Measurements from ENCODE around the gene SLC44A1.

Gene SLC44A1

GRCh38 chr9:105275938-105276337 is 31.5 kb downstream of the SLC44A1 start:
- no peak for DNase-seq

- no peak for DNase-seq
Observed at GRCh38 chr9:105278751-105279150, 34.3 kb downstream of the SLC44A1 start.

DNA sequence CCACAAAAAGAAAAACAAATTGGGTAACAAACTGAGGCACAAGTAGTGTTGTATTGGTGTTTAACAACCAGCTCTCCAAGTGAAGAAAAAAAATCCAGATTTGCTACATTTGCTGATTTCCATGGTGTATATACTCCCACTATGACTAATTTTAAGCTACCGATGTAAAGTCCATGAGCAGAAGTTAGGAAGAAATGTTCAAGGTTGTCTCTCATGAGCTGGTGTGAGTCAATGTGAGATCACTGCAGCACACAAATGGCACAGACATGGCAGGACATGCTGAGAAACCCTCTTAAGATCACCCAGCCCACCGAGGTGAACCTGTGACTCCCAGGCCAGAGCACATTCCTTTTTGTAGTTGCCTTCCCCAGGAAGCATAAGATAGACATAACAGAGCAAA is 36.2 kb downstream of the SLC44A1 start:
- no peak for DNase-seq

- DNase-seq: no peak
Observed at GRCh38 chr9:105281272-105281671, 36.8 kb downstream of the SLC44A1 start.

GRCh38 chr9:105281926-105282325 is 37.5 kb downstream of the SLC44A1 start:
- no peak for DNase-seq

DNA sequence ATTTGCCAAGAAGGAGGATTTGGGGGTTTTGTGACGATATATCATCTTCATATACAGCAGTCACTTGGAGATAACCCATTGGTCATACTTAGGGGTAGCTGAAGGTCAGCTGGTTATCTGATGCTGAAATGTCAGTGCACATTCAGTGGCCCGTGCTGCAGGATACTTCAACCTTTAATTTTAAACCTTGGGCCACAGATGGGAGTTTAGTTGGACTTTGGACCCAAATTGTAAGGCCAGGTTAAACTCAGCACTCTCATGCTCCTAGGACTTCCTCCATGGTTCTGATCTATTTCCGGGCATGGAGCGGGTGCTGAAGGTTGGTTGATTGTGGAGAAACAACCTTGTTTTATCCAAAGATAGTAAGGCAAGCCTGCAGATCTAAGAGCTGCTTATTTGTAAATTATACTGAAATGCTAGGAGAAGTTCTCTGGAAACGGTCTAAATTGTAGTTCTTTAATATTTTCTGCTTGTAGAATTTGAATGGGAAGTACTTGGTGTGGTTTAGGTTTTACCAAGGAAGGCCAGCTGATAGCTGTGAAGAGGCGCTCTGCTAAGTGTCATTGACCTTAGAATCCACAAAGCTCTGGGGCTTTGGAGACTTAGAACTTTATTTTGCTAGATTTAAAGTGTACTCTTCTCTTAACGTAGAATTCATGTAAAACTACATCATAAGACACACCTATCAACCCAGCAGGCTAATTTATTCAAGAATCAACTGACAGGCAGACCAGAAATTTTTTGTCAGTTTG is 38.6 kb downstream of the SLC44A1 start:
- DNase-seq: no peak

GRCh38 chr9:105283795-105284194 is 39.3 kb downstream of the SLC44A1 start:
- DNase-seq: no peak

DNA sequence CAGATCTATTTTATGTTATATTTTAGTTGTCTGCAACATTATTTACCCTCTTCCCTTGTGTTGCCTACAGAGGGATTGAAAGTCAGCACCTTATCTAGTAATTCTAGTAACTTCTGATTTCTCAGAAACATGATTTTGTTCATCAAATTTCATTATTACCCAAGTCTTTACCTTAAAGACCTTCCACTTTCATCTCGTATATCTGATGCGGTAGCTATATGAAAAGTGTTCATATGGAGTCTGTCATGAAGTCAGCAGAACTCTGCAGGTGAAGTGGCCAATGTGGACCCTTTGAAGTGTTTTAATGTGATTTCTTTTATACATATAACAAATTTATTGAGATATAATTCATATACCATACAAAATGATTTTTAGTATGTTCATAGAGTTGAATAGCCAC is 40.0 kb downstream of the SLC44A1 start:
- no peak for DNase-seq

GRCh38 chr9:105286098-105286497 is 41.6 kb downstream of the SLC44A1 start:
- DNase-seq: no peak

DNA sequence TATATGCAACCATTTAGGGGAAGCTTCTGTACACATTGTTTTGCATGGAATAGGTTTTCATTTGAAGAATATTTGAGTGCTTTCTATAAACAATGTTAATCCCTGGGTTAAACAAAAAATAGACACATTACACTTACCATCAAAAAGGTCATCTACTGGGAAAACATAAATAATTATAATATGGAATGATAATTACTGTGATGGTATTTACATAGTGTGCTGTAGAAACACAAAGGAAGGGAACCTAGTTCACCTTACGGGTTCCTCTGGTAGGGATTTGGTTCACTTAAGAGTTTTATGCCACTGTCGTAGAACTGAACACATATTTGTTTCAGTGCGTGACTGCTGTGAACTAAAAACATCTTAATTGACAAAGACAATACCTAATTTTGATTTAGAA is 44.9 kb downstream of the SLC44A1 start:
- DNase-seq: no peak

DNA sequence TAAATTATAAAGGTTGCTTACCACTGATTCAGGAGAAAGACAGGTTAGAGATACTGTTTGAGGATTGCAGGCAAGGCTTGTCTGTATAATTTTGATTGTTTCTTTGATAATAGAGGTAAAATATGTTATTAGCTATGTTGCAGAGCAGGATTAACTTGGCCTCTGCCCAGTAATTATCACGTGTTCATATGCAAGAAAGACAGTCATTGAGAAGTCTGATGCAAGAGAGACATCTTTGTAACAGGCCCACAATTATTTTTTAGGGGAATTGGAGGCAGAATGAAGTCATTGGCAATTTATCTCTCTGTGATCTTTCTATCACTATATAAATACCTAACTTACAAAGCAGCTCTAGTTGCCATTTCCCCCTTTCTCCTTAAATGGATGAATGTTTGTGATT is 46.0 kb downstream of the SLC44A1 start:
- DNase-seq: no peak

DNA sequence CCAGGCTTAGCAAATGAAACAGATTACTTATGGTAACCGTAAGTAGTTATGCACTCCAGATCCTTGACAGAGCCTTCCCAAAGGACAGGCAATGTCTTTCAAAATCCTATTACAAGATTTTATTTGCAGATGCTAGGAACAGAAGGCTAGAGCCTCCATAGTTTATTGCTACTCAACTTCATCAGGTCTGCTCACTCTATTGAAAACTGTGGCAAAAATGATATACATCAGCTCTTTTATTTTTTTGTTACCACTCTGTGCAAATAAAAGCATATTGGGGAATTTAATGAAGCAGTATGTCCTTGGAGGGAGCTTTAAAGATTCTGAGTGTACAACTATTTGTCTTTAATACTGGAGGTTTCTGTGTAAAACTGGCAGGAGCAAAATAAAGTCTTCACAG is 46.5 kb downstream of the SLC44A1 start:
- no peak for DNase-seq

- DNase-seq: no peak
Observed at GRCh38 chr9:105291422-105291859, 47.0 kb downstream of the SLC44A1 start.

DNA sequence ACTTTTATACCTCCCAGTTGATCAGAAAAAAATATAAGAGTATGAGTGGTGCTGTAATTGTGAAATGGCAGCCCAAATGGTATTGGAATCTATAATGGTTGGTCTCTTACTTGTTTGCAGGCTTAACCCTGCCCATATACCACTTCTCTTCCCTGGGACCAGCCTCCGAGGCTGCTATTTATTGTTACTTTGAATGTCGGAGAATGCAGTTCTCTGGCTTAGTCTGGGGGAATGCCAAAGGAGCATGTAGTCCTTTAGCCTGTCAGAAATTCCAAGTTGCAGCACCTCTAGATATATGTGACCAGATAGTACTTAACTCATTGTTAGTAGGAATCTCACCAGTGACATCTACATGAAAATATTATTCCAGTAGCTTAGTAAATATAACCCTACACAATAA is 47.5 kb downstream of the SLC44A1 start:
- DNase-seq: no peak

DNA sequence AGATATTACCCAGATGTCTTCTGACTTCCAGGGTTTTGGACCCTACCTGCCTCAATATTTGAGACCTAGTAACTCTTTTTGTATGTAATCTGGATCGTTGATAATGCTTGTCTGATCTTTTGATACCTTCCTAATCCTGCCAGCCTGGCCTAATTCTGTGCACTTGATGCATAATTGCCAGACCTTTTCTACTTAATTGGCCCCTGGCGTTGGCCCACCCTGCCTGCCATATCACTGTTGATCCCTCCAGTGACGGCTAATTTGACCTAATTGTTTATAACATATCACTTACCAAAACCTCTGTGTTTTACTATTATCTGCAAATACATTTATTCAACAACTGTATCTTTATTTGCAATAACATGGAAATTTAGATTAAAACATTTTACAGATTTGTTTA is 49.0 kb downstream of the SLC44A1 start:
- no peak for DNase-seq

DNA sequence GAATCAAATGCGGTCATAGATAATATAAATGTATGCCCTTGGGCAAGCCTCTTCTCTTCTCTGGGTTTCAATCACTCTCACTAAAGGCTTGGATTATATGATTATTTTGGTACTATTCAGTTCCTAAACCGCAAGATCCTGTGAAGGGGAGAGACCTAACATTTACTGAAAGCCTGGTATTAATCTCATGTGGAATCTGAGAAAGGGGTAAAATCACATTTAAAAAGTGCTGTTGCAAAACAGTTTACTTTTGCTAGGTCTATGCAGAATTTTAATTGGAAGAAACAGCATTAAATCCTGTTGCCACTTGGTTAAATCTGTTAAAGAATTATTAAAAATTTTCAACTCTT is 50.7 kb downstream of the SLC44A1 start:
- DNase-seq: no peak

DNA sequence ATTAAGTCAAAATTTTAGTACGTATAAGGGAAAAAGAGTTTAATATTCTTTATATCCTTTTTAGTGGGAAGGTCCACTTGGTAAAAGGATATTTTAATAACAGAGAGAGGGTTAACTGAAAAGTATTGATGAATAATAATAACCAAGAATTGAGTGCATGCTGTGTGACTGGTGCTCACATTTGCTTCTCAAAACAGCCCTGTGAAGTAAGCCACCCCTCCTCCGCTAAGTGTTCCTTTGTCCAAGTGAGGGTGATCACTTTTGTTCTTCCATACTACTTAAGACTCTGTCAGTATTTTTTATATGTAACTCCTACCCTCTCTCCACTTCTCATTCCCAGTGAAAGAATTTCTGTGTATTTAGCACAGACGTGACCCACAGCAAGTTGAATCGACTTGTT is 51.5 kb downstream of the SLC44A1 start:
- DNase-seq: no peak

DNA sequence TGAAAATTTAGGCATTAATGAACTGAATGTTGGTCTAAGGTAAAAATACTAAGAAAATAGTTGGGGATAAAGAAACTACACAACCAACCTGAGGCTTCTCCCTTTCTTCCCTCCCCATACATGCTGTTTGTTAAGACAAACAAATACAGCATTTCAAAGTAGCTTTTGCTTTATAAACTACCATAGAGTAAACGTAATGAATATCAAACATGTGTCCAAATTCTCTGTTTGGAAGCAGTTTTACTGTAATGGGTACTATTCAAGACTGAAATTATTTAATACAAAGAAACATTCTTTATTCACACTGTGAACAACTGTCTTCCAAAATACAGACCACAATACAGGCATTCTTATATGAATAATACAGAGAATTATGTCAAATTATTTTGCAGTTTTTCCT is 52.0 kb downstream of the SLC44A1 start:
- DNase-seq: no peak

DNA sequence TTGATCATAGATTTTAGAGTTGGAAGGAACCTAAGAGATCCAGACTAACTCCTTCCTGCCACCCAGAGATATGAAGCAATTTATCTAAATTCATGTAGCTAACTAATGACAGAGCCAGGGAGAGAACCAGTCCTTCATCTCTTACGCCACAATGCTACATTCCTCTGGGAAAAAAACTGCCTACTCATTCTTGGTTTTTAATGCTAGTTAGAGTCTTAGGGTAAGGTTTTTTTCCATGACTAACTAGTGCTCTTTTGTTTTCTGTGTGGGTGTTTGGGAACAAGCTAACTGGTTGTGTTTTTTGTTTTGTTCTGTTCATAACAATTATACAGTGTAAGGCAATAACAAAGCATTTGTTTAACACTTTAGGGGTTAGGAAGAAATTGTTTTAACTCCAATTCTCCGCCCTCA is 52.4 kb downstream of the SLC44A1 start:
- DNase-seq: no peak

DNA sequence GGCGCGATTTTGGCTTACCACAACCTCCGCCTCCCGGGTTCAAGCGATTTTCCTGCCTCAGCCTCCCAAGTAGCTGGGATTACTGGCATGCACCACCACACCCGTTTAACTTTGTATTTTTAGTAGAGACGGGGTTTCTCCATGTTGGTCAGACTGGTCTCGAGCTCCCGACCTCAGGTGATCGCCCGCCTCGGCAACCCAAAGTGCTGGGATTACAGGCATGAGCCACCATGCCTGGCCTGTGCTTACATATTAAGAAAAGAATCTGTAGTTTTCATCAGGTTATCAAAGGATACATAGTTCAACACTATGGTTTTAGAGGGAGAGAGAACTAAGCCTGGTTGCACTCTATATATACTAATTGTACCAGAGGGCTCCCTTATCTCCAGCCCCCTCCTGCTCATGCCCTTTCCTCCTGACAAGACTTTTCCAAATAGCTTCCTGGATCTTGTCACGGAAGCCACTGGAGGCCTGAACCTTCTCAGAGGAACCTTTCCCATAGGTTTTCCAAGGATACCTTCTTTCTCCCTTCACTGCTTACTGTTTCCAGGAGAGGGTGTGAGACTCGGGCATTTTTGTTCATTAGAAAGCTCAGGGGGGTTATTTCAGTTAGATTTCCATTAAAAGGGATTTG is 53.1 kb downstream of the SLC44A1 start:
- DNase-seq: no peak

GRCh38 chr9:105299190-105299854 is 54.9 kb downstream of the SLC44A1 start:
- no peak for DNase-seq

DNA sequence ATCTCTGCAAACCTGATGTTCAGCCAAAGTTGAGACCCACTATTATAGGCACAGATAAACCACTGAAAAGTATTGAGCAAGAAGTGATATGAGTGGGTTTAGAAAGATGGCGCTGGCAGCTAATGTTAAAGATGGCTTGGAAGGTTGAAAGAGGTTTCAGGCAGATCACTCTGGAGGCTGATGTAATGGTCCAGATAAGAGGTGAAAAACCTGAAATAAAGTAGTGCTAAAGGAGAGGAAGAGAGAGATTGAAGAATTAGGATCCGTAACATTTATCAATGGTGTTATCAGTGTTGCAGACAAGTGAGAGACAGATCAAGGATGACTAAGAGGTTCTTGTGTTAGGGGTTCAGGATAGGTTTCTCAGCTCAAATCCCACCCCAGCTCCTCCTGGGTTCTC is 58.3 kb downstream of the SLC44A1 start:
- DNase-seq: no peak

DNA sequence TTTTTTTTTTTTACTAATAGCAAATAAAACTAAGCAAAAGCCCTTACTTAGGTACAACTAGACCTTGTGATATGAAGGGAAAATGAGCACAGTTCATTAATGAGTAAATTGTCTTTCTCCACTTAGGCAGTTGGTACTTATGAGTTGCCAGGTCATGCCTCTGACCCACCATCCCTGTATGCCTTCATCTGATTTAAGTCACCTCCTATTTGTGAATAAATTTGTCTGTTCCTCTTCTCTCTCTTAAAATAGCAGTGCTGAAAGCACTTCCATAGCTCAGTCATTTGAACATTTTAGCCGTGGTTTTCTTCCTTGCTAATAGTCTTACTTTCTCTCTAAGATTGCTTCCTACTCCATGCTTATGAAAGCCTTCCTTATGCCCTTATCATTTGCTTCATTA is 61.4 kb downstream of the SLC44A1 start:
- DNase-seq: no peak

- DNase-seq: no peak
Observed at GRCh38 chr9:105306351-105307140, 62.1 kb downstream of the SLC44A1 start.
